Measurements from ENCODE around the gene CHAF1B. TPM values are rescaled to one million over a fixed set of nuclear protein-coding genes. Genes with fewer than 3 reads are reported as not detected.

CHAF1B gene
- total and polyA plus RNA-seq, 2 of the 8 experiments (the other 6 are each of a cell fraction or from before 2014, with no cell fraction given): 11.8 to 23.1 TPM

GRCh38 chr21:36396971-36397370, 11.8 kb downstream of the CHAF1B start (continued):
- TF ChIP-seq HDAC2 (IDR thresholded peaks at IDR 0.05; ENCODE audit: borderline replicate concordance in 1 of 2, low read depth in 2 of 2, low read length in 2 of 2) (no peak), BRCA1 (IDR thresholded peaks at IDR 0.05; ENCODE audit: low read depth, low read length) (no peak), CBX5 (IDR thresholded peaks at IDR 0.05; ENCODE audit: low read depth, low read length) (no peak)

Measured in H1 (cell line).